GM20431 (cell line): ENCODE measurements around the gene ARL6IP5.

Experiments
- in situ Hi-C: fragments of 300-500 bp; cut with MseI, MboI; formaldehyde crosslinking; loops from one replicate; pipeline ENCODE4 v1.15.0; 2020; ENCODE audit warnings: low sequenced_read_pairs; ENCODE audit not compliant: unreplicated experiment

The ARL6IP5 gene

GRCh38 chr3:69084326-69085167 lies at the start of gene ARL6IP5:
Gene ARL6IP5 (plus strand): TSS chr3:69084937. CDS start chr3:69085048, 111 bp downstream.
- in situ Hi-C loops = no loop called here

GRCh38 chr3:69044608-69045007 lies 40.1 kb upstream of the ARL6IP5 start:
- in situ Hi-C loops = no loop called here

GRCh38 chr3:69048990-69049389 lies 35.7 kb upstream of the ARL6IP5 start:
- in situ Hi-C loops = no loop called here

GRCh38 chr3:69051756-69052471 lies 32.8 kb upstream of the ARL6IP5 start, which contains the start of gene TMF1:
Gene TMF1 (minus strand): TSS chr3:69052333. CDS start chr3:69052086, 247 bp downstream.
- in situ Hi-C loops = no loop called here

GRCh38 chr3:69052472-69052898 lies 32.3 kb upstream of the ARL6IP5 start:
- in situ Hi-C loops = no loop called here

- in situ Hi-C loops = no loop called here
These were observed 26.4 kb upstream of the ARL6IP5 start for GRCh38 chr3:69058180-69058946.

GRCh38 chr3:69058947-69059224 lies 25.9 kb upstream of the ARL6IP5 start:
- in situ Hi-C loops = no loop called here

- in situ Hi-C loops = no loop called here
These were observed 25.0 kb upstream of the ARL6IP5 start for GRCh38 chr3:69059688-69060087.

- in situ Hi-C loops = no loop called here
These were observed 21.1 kb upstream of the ARL6IP5 start for GRCh38 chr3:69063636-69064035.

- in situ Hi-C loops = no loop called here
These were observed 19.3 kb upstream of the ARL6IP5 start for GRCh38 chr3:69065318-69065964.

- in situ Hi-C loops = no loop called here
These were observed 18.6 kb upstream of the ARL6IP5 start for GRCh38 chr3:69066121-69066520.

- in situ Hi-C loops = no loop called here
These were observed 11.8 kb upstream of the ARL6IP5 start for GRCh38 chr3:69072928-69073327.

GRCh38 chr3:69079269-69080159 lies 5.2 kb upstream of the ARL6IP5 start:
- in situ Hi-C loops = no loop called here

- in situ Hi-C loops = no loop called here
These were observed 4.4 kb upstream of the ARL6IP5 start, which contains the start of gene UBA3 for GRCh38 chr3:69080233-69080920. Gene UBA3 (minus strand): TSS chr3:69080365. CDS start chr3:69080353, 12 bp downstream.

- in situ Hi-C loops = no loop called here
These were observed 3.0 kb upstream of the ARL6IP5 start for GRCh38 chr3:69081583-69082262.

GRCh38 chr3:69082361-69082760 lies 2.4 kb upstream of the ARL6IP5 start:
- in situ Hi-C loops = no loop called here

GRCh38 chr3:69082805-69083204 lies 1.9 kb upstream of the ARL6IP5 start:
- in situ Hi-C loops = no loop called here
